Fibroblast of skin of back (primary cell): ENCODE results near the gene SV2C.
"Not testable (repeated sequence)": the region's sequence is repeated elsewhere in the genome, so short reads cannot be mapped to it uniquely, and the experiment has no call there.

Source experiments
- DNase-seq: peaks from one replicate; pipeline ENCODE4 v3.0.0-alpha.2; 2013

Gene SV2C

DNA sequence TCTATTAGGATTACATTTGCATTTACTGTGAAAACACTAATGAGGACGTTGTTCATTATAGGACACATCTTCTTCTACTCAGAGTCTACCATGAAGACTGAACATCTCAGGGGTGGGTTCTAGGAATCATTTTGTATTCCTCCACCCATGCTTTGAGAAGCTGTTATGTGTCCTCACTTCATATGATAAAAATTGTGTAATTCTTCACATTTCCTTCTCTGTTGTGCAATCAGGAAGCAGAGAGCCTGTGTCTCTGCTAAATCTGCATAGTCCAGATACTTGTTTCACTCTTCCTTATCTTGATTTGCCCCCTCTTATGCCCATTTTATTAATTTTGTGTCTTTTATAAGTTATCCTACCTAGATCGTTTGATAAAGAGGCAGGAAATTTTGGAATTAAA lies 222.1 kb downstream of the SV2C start:
- no peak for DNase-seq

GRCh38 chr5:76305775-76306174 lies 222.6 kb downstream of the SV2C start:
- DNase-seq = no peak

DNA sequence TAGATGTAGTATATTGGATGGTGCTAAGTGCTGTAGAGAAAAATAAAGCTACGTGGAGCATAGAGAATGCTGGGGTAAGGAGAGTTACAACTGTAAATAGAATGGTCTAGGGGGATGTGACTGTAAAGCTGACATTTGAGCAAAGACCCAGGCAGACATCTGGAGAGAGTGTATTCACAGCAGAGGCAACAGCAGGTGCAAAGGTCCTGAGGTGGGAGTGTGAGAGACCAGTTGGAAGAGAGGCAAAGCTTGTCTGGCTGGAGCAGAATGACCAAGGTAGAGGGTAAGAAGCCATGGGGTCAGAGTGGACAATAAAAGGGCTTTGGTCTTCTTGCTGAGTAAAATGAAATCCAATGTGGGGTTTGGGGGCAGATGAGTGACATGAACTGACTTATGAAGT lies 227.0 kb downstream of the SV2C start:
- DNase-seq = no peak

DNA sequence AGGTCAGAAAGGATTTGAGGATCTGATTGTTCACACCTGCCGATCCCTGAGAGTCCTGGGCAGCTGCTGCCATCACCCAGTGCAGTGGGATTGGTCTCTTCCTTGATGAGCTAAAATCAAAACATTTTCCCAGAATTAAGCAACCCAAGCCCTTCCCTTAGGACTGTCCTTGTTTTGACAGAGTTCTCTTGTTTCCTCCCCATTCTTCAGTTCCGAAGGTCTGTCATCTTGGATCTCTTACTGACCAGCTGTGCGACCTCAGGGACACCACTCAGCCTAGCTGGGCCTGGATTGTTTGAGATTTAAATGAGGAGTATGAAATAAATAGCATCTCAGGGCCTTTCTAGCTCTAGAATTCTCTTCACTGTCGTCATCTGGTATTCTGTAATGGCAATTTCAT lies 229.6 kb downstream of the SV2C start:
- DNase-seq = no peak

- DNase-seq = no peak
These were observed 231.5 kb downstream of the SV2C start for GRCh38 chr5:76314643-76315042.

GRCh38 chr5:76319673-76320072 lies 236.5 kb downstream of the SV2C start:
- DNase-seq = no peak

DNA sequence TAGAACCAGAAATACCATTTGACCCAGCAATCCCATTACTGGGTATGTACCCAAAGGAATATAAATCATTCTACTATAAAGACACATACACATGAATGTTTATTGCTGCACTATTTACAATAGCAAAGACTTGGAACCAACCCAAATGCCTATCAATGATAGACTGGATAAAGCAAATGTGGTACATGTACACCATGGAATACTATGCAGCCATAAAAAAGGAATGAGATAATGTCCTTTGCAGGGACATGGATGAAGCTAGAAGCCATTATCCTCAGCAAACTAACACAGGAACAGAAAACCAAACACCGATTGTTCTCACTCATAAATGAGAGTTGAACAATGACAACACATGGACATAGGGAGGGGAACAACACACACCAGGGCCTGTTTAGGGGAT lies 240.3 kb downstream of the SV2C start:
- DNase-seq = not testable (repeated sequence)

- no peak for DNase-seq
These were observed 242.1 kb downstream of the SV2C start for GRCh38 chr5:76325326-76325725.

GRCh38 chr5:76325876-76326491 lies 242.8 kb downstream of the SV2C start:
- no peak for DNase-seq

DNA sequence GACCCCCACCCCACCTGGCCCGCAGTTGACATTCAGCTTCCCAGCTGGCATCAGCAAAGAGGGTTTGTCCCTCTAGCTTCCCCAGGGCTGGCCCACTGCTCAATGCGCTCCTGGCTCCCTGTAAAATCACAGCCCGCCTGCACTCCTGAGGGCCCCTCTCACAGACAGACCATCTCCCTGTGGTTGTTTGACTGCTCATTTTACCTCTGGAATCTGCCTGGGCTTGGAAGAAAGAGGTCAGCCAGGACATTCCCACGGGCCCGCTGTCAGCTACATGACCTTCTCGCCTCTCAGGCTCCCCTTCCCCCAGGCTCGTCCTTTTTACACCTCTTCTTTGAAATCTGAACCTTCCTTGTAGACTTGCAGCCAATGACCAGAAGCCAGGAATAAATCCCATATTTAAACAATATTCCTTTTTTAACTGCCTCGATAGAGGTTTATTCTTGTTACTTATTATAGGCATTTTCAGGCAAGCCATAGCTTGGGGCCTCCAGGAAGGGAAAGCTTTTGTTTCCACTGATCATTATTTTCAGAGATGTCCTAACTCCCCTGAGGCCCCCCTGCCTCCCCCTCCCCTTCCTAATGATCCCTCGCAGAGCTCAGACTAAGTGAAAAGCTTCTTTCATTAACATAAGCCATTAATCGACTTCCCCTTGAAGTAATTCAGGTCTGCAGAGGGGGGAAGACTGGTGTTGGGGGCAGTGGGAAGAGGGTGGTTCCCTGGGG lies 243.6 kb downstream of the SV2C start:
- no peak for DNase-seq

- no peak for DNase-seq
These were observed 246.2 kb downstream of the SV2C start for GRCh38 chr5:76329346-76329745.

DNA sequence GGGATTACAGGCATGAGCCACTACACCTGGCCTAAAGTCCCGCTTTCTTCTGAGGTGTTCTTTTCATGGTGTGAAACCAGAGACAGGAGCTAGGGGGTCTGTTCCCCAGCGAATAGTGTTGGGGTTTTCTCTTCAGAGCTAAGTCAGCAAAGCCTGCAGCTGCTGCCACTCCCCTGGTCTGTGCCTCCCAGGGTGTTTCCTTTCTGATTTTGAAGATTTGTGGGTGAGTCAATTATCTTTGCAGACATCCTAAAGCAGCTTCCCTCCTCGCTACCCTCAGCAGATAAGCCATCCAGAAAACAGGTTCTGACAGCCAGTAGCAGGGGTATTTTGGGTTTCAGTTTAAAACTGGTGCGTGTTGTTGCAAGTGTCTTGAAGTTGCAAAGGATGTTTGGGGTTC lies 247.9 kb downstream of the SV2C start:
- DNase-seq = no peak

GRCh38 chr5:76332102-76332501 lies 248.9 kb downstream of the SV2C start:
- no peak for DNase-seq

GRCh38 chr5:76332611-76333205 lies 249.5 kb downstream of the SV2C start:
- DNase-seq = no peak

GRCh38 chr5:76333571-76333970 lies 250.4 kb downstream of the SV2C start:
- no peak for DNase-seq

- no peak for DNase-seq
These were observed 251.4 kb downstream of the SV2C start for GRCh38 chr5:76334574-76334973.

DNA sequence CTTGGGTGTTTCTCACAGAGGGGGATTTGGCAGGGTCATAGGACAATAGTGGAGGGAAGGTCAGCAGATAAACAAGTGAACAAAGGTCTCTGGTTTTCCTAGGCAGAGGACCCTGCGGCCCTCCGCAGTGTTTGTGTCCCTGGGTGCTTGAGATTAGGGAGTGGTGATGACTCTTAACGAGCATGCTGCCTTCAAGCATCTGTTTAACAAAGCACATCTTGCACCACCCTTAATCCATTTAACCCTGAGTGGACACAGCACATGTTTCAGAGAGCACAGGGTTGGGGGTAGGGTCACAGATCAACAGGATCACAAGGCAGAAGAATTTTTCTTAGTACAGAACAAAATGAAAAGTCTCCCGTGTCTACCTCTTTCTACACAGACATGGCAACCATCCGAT lies 252.3 kb downstream of the SV2C start:
- not testable (repeated sequence) for DNase-seq

- not testable (repeated sequence) for DNase-seq
These were observed 253.1 kb downstream of the SV2C start for GRCh38 chr5:76336253-76336809.

DNA sequence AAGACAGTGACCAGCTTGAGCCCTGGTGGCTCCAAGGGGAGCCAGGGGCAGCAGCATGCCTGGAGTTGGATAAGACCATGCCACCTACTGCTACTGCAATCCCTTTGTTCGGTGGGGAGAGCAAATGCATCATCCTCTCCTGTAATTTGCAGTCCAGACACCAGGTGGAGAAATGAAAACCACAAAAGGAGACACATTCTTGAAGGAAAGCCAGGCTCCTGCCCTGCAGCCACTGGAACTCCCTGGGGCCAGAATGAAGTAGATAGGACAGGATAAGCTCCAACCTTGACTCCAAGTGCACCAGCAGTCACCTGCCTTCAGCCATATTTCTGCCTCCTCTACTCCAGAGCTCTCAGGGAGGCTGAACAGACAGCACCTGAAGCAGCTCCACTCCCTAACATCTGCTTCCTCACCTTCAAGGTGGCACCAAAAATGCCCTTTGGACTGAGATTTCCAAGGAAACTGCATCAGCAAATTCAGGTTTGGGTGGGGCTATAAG lies 254.8 kb downstream of the SV2C start:
- DNase-seq = peak; percentile 55

GRCh38 chr5:76339919-76340318 lies 256.7 kb downstream of the SV2C start:
- no peak for DNase-seq

DNA sequence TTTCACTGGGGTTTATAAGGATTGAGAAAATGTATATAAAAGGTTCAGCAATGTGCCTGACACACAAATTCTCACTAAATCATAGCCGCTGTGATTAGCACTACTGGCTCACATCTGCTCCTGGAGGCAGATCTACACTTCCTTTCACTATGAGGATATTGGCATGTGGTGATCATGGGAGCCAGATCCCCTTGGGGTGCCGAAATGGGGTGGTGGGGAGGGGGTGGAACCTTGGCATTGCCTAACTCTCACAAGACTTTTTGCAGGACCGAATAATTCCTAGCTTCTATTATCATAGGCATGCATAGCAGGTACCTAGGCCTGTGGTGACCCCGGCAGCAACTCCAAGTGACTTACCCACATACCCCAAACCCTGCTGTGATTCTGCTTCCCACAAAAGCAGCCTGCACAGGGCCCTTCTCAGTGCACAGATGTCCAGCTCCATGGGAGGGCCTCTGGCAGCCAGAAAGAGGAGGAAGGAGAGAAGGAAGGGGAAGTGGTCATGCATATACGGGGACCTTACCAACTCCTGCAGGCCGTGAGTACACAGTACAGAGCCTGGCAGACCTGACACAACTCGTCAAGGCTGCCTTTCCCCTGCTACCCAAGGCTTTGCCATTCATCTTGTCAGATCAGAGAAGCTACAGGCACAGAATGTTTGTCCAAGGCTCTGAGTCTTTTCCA lies 258.6 kb downstream of the SV2C start:
- no peak for DNase-seq

- no peak for DNase-seq
These were observed 259.3 kb downstream of the SV2C start for GRCh38 chr5:76342474-76342873.

DNA sequence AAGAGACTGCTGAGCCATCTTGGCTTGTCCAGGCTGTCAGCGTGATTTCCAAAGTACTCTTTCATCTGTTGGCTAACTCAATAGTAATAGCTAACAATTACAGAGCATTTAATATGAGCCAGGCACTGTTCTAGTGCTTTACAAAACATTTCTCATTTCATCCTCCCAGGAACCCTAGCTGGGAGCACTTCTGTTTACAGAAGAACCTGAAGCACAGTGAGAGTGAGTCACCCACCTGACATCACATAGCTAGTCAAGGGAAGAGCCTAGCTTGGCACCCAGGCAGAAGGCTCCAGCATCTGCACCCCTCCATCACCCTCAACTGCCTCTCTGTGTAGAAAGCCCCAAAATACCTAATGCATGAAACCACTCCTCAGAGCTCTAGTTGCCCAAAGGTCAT lies 262.4 kb downstream of the SV2C start:
- no peak for DNase-seq
